ENCODE results near the gene FIBCD1.

DNA sequence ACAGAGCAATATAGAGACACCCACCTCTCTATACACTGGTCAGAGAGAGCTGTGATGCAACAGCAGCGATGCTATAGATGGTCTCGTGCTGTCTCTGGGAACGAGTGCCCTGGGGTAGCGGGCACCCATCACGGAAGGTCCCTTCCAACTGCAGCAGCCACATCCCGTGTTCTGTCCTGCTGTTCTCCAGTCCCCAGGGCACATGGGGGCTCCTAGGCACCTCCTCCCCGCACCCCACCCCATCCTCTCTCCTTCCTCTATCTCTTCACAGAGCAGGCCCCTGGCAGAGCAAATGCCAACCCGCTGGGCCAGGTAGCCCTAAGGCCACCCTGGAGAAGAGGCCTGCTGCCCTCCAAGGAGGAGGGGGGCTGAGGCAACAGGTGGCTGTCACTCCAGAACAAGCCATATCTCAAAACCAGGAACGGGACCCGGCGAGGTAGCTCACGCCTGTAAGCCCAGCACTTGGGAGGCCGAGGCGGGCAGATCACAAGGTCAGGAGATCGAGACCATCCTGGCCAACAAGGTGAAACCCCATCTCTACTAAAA is 8.2 kb downstream of the FIBCD1 start:
- TF ChIP-seq, protein P1, sequence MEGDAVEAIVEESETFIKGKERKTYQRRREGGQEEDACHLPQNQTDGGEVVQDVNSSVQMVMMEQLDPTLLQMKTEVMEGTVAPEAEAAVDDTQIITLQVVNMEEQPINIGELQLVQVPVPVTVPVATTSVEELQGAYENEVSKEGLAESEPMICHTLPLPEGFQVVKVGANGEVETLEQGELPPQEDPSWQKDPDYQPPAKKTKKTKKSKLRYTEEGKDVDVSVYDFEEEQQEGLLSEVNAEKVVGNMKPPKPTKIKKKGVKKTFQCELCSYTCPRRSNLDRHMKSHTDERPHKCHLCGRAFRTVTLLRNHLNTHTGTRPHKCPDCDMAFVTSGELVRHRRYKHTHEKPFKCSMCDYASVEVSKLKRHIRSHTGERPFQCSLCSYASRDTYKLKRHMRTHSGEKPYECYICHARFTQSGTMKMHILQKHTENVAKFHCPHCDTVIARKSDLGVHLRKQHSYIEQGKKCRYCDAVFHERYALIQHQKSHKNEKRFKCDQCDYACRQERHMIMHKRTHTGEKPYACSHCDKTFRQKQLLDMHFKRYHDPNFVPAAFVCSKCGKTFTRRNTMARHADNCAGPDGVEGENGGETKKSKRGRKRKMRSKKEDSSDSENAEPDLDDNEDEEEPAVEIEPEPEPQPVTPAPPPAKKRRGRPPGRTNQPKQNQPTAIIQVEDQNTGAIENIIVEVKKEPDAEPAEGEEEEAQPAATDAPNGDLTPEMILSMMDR (IDR thresholded peaks at IDR 0.05): no peak
- TF ChIP-seq YY1 (IDR thresholded peaks at IDR 0.05; ENCODE audit: low read depth) (no peak), RAD21 (IDR thresholded peaks at IDR 0.05; ENCODE audit: low read length) (no peak), FOXJ3 (CRISPR knock-in tag; IDR thresholded peaks at IDR 0.05) (no peak), CHD2 (IDR thresholded peaks at IDR 0.05; ENCODE audit: low read length, partially characterized antibody) (no peak), GABPA (IDR thresholded peaks at IDR 0.05; ENCODE audit: low read depth) (no peak), EZH2phosphoT487 (IDR thresholded peaks at IDR 0.05; ENCODE audit: borderline replicate concordance, low read depth) (no peak)
- TF ChIP-seq, protein P2, sequence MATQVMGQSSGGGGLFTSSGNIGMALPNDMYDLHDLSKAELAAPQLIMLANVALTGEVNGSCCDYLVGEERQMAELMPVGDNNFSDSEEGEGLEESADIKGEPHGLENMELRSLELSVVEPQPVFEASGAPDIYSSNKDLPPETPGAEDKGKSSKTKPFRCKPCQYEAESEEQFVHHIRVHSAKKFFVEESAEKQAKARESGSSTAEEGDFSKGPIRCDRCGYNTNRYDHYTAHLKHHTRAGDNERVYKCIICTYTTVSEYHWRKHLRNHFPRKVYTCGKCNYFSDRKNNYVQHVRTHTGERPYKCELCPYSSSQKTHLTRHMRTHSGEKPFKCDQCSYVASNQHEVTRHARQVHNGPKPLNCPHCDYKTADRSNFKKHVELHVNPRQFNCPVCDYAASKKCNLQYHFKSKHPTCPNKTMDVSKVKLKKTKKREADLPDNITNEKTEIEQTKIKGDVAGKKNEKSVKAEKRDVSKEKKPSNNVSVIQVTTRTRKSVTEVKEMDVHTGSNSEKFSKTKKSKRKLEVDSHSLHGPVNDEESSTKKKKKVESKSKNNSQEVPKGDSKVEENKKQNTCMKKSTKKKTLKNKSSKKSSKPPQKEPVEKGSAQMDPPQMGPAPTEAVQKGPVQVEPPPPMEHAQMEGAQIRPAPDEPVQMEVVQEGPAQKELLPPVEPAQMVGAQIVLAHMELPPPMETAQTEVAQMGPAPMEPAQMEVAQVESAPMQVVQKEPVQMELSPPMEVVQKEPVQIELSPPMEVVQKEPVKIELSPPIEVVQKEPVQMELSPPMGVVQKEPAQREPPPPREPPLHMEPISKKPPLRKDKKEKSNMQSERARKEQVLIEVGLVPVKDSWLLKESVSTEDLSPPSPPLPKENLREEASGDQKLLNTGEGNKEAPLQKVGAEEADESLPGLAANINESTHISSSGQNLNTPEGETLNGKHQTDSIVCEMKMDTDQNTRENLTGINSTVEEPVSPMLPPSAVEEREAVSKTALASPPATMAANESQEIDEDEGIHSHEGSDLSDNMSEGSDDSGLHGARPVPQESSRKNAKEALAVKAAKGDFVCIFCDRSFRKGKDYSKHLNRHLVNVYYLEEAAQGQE (IDR thresholded peaks at IDR 0.05; ENCODE audit: low read depth, low read length): no peak
- TF ChIP-seq, protein P3, sequence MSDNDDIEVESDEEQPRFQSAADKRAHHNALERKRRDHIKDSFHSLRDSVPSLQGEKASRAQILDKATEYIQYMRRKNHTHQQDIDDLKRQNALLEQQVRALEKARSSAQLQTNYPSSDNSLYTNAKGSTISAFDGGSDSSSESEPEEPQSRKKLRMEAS (IDR thresholded peaks at IDR 0.05; ENCODE audit: low read depth): no peak
